GM18517 (cell line): ENCODE results near the gene KLRB1.
"Not testable (repeated sequence)": the region's sequence is repeated elsewhere in the genome, so short reads cannot be mapped to it uniquely, and the experiment has no call there.

Experiments used
- ATAC-seq: cut with Tn5 transposase; IDR thresholded peaks from one replicate; pipeline ENCODE4 v1.9.1; 2021; ENCODE audit warnings: mild to moderate bottlenecking, moderate library complexity; ENCODE audit not compliant: unreplicated experiment

KLRB1 gene

GRCh38 chr12:9545489-9545888 is 62.2 kb downstream of the KLRB1 start:
- not testable (repeated sequence) for ATAC-seq
